OCI-LY1 (cell line): ENCODE measurements around the gene SPAG6.

Experiments used
- H2AFZ ChIP-seq: fragments of 200-600 bp; sonication (generic), shearing (Covaris generic); 2 replicates; pipeline ENCODE4 v1.6.0; 2014; ENCODE audit warnings: antibody characterized with exemption, mild to moderate bottlenecking, low read length
- H3F3A ChIP-seq: fragments of 200-600 bp; sonication (generic), shearing (Covaris generic); 2 replicates; pipeline ENCODE4 v1.6.0; 2014; ENCODE audit warnings: mild to moderate bottlenecking, antibody characterized with exemption, low read length, moderate library complexity; ENCODE audit not compliant: insufficient read depth
- H3K27ac ChIP-seq: fragments of 200-600 bp; sonication (generic); 2 replicates; pipeline ENCODE4 v1.5.1; 2014; ENCODE audit warnings: low read length, mixed run types, mild to moderate bottlenecking, low read depth; ENCODE audit not compliant: poor library complexity, severe bottlenecking
- H3K27me3 ChIP-seq: fragments of 200-600 bp; sonication (generic); 2 replicates; pipeline ENCODE4 v1.6.0; 2014; ENCODE audit warnings: antibody characterized with exemption, mild to moderate bottlenecking, low read length, moderate library complexity; ENCODE audit not compliant: insufficient read depth
- H3K36me3 ChIP-seq: fragments of 200-600 bp; sonication (generic); 2 replicates; pipeline ENCODE4 v1.6.1; 2014; ENCODE audit warnings: mild to moderate bottlenecking, antibody characterized with exemption, low read length, moderate library complexity, mixed read lengths; ENCODE audit not compliant: insufficient read depth
- H3K4me1 ChIP-seq: fragments of 200-600 bp; sonication (generic); 2 replicates; pipeline ENCODE4 v1.5.1; 2014; ENCODE audit warnings: mild to moderate bottlenecking, low read length, moderate library complexity; ENCODE audit not compliant: insufficient read depth, severe bottlenecking
- H3K4me2 ChIP-seq: fragments of 200-600 bp; sonication (generic), shearing (Covaris generic); 2 replicates; pipeline ENCODE4 v1.6.1; 2014; ENCODE audit warnings: low read length
- H3K4me3 ChIP-seq: fragments of 200-600 bp; sonication (generic); 2 replicates; pipeline ENCODE4 v1.5.1; 2014; ENCODE audit warnings: low read length, low read depth, mild to moderate bottlenecking, mixed read lengths; ENCODE audit not compliant: poor library complexity, severe bottlenecking
- H3K79me2 ChIP-seq: fragments of 200-600 bp; shearing (Covaris generic); 2 replicates; pipeline ENCODE4 v1.6.1; 2016; ENCODE audit warnings: mixed run types, low read length, mixed read lengths; ENCODE audit not compliant: insufficient read depth
- H3K9ac ChIP-seq: fragments of 200-600 bp; sonication (generic), shearing (Covaris generic); 2 replicates; pipeline ENCODE4 v1.6.1; 2014; ENCODE audit warnings: mild to moderate bottlenecking, low read length, mixed read lengths
- H3K9me2 ChIP-seq: fragments of 200-600 bp; sonication (generic), shearing (Covaris generic); 2 replicates; pipeline ENCODE4 v1.6.1; 2014; ENCODE audit warnings: low read depth, mild to moderate bottlenecking, low read length, mixed read lengths
- H3K9me3 ChIP-seq: fragments of 200-600 bp; shearing (Covaris generic); 2 replicates; pipeline ENCODE4 v1.6.1; 2014; ENCODE audit warnings: low read length, mixed read lengths
- H4K20me1 ChIP-seq: fragments of 200-600 bp; sonication (generic), shearing (Covaris generic); 2 replicates; pipeline ENCODE4 v1.6.0; 2016; ENCODE audit warnings: mild to moderate bottlenecking, low read length; ENCODE audit not compliant: insufficient read depth
- CTCF ChIP-seq: fragments of 200-600 bp; sonication (generic), shearing (Covaris generic); IDR thresholded peaks from 2 replicates; pipeline ENCODE4 v1.5.1; 2017; ENCODE audit warnings: mild to moderate bottlenecking, antibody characterized with exemption, low read length, moderate library complexity, mixed read lengths
- EZH2 ChIP-seq: fragments of 200-600 bp; sonication (generic), shearing (Covaris generic); IDR thresholded peaks from 2 replicates; pipeline ENCODE4 v1.8.0; 2017; ENCODE audit warnings: borderline replicate concordance, mixed run types, mild to moderate bottlenecking, antibody characterized with exemption, low read length, moderate library complexity, mixed read lengths

SPAG6 gene

GRCh38 chr10:22366435-22366703, 21.1 kb downstream of the SPAG6 start:
- H3K9me2 ChIP-seq, result no peaks in the 10 kb centered on the region
- H3K4me2 ChIP-seq, result no peak overlapping the region
- H3K9me3 ChIP-seq, result no peaks in the 10 kb centered on the region
- H3K4me1 ChIP-seq, result no peaks in the 10 kb centered on the region
- H2AFZ ChIP-seq, result no peak overlapping the region
- TF ChIP-seq EZH2 (no peak), CTCF (no peak)
- H3K27ac ChIP-seq, result no peak overlapping the region
- no peaks in the 10 kb centered on the region for H4K20me1 ChIP-seq
- no peak overlapping the region for H3K9ac ChIP-seq
- no peak overlapping the region for H3K4me3 ChIP-seq
- H3F3A ChIP-seq, result no peaks in the 10 kb centered on the region
- H3K27me3 ChIP-seq, result no peaks in the 10 kb centered on the region
- no peaks in the 10 kb centered on the region for H3K79me2 ChIP-seq
- no peaks in the 10 kb centered on the region for H3K36me3 ChIP-seq

- Histone ChIP-seq H3K36me3 (no peaks in the 10 kb centered on the region), H3K27ac (no peak overlapping the region), H3K9ac (no peak overlapping the region), H3K27me3 (no peaks in the 10 kb centered on the region), H3F3A (no peaks in the 10 kb centered on the region), H4K20me1 (no peaks in the 10 kb centered on the region), H3K9me3 (no peaks in the 10 kb centered on the region), H3K9me2 (no peaks in the 10 kb centered on the region), H3K79me2 (no peaks in the 10 kb centered on the region), H3K4me3 (no peak overlapping the region), H3K4me1 (no peaks in the 10 kb centered on the region), H2AFZ (no peak overlapping the region), H3K4me2 (no peak overlapping the region)
- TF ChIP-seq EZH2 (no peak), CTCF (no peak)
These were observed 21.5 kb downstream of the SPAG6 start for GRCh38 chr10:22366771-22367170.

GRCh38 chr10:22367471-22367870, 22.2 kb downstream of the SPAG6 start:
- Histone ChIP-seq H3K27ac (no peak overlapping the region), H3K4me3 (no peak overlapping the region), H3K27me3 (no peaks in the 10 kb centered on the region), H3K79me2 (no peaks in the 10 kb centered on the region), H3F3A (no peaks in the 10 kb centered on the region), H3K9me3 (no peaks in the 10 kb centered on the region), H3K9ac (no peak overlapping the region), H3K4me2 (no peak overlapping the region), H3K9me2 (no peaks in the 10 kb centered on the region), H3K4me1 (no peaks in the 10 kb centered on the region), H4K20me1 (no peaks in the 10 kb centered on the region), H3K36me3 (no peaks in the 10 kb centered on the region), H2AFZ (no peak overlapping the region)
- no peak for TF ChIP-seq CTCF
- no peak for TF ChIP-seq EZH2
